Amniotic stem cell (primary cell): Measurements from ENCODE around the gene BCL2L12.
A peak's percentile ranks its signal among the peaks of the same experiment; 100 is the strongest.
"Not testable (repeated sequence)": the region's sequence is repeated elsewhere in the genome, so short reads cannot be mapped to it uniquely, and the experiment has no call there.

ENCODE experiments used
- DNase-seq: peaks from one replicate; lab custom pipeline; 2025; lab: John Stamatoyannopoulos, UW

BCL2L12 gene

GRCh38 chr19:49665351-49666119 is at the start of gene BCL2L12, which contains the start of gene IRF3:
BCL2L12 (plus strand) TSS chr19:49665933; CDS start chr19:49666693, 760 bp downstream.
IRF3 (minus strand) TSS chr19:49665857; CDS start chr19:49664838, 1,019 bp downstream.
- peak; percentile 92 for DNase-seq

GRCh38 chr19:49616532-49616931 is 49.2 kb upstream of the BCL2L12 start:
- no peak for DNase-seq

- DNase-seq, result no peak
Measured at GRCh38 chr19:49616945-49617344, 48.8 kb upstream of the BCL2L12 start.

- not testable (repeated sequence) for DNase-seq
Measured at GRCh38 chr19:49617860-49618259, 47.9 kb upstream of the BCL2L12 start.

GRCh38 chr19:49624967-49625910 is 40.5 kb upstream of the BCL2L12 start:
- no peak for DNase-seq

GRCh38 chr19:49626226-49626625 is 39.5 kb upstream of the BCL2L12 start:
- DNase-seq, result no peak

GRCh38 chr19:49629659-49630058 is 36.1 kb upstream of the BCL2L12 start:
- DNase-seq, result no peak

- DNase-seq, result no peak
Measured at GRCh38 chr19:49631014-49631588, 34.6 kb upstream of the BCL2L12 start.

- no peak for DNase-seq
Measured at GRCh38 chr19:49631610-49632192, 34.0 kb upstream of the BCL2L12 start.

- DNase-seq, result no peak
Measured at GRCh38 chr19:49632576-49632975, 33.2 kb upstream of the BCL2L12 start.

- DNase-seq, result not testable (repeated sequence)
Measured at GRCh38 chr19:49633273-49633672, 32.5 kb upstream of the BCL2L12 start.

GRCh38 chr19:49635530-49636232 is 30.1 kb upstream of the BCL2L12 start:
- DNase-seq, result no peak

GRCh38 chr19:49636233-49636932 is 29.4 kb upstream of the BCL2L12 start:
- DNase-seq, result no peak

GRCh38 chr19:49637821-49638738 is 27.7 kb upstream of the BCL2L12 start:
- DNase-seq, result peak; percentile 54

GRCh38 chr19:49639401-49640112 is 26.2 kb upstream of the BCL2L12 start:
- DNase-seq, result no peak

GRCh38 chr19:49640113-49640898 is 25.4 kb upstream of the BCL2L12 start, which contains the start of gene RRAS:
RRAS (minus strand) TSS chr19:49640143; CDS start chr19:49640098, 45 bp downstream.
- peak; percentile 100 for DNase-seq

GRCh38 chr19:49641688-49642491 is 23.8 kb upstream of the BCL2L12 start, which contains the start of gene SCAF1:
SCAF1 (plus strand) TSS chr19:49642209; CDS start chr19:49645027, 2,818 bp downstream.
- DNase-seq, result peak; percentile 100
